H9 (cell line): ENCODE measurements around the gene CERS6. TPM values are rescaled to one million over a fixed set of nuclear protein-coding genes. Genes with fewer than 3 reads are reported as not detected.

ENCODE experiments used
- DNase-seq: peaks from one replicate; pipeline ENCODE4 v3.0.0-alpha.2; 2017
- H2AFZ ChIP-seq: one replicate; pipeline ENCODE4 v1.6.1; 2013; ENCODE audit warnings: mild to moderate bottlenecking, low read length, control low read depth, moderate library complexity
- H2AK5ac ChIP-seq: 2 replicates; pipeline ENCODE4 v1.6.1; 2013; ENCODE audit warnings: low read length, control low read depth, mixed read lengths; ENCODE audit not compliant: insufficient read length
- H2BK120ac ChIP-seq: one replicate; pipeline ENCODE4 v1.6.1; 2013; ENCODE audit warnings: low read depth, mild to moderate bottlenecking, low read length, control low read depth, inconsistent platforms; ENCODE audit not compliant: poor library complexity, severe bottlenecking
- H2BK12ac ChIP-seq: 2 replicates; pipeline ENCODE4 v1.6.1; 2013; ENCODE audit warnings: low read length, control low read depth, mixed read lengths, low read depth; ENCODE audit not compliant: insufficient read length
- H2BK15ac ChIP-seq: 2 replicates; pipeline ENCODE4 v1.6.1; 2013; ENCODE audit warnings: low read depth, low read length, control low read depth
- H2BK20ac ChIP-seq: one replicate; pipeline ENCODE4 v1.6.1; 2013; ENCODE audit warnings: low read depth, mild to moderate bottlenecking, low read length, control low read depth, inconsistent platforms; ENCODE audit not compliant: poor library complexity, severe bottlenecking
- H2BK5ac ChIP-seq: 2 replicates; pipeline ENCODE4 v1.6.1; 2013; ENCODE audit warnings: low read length, control low read depth, mixed read lengths; ENCODE audit not compliant: insufficient read length
- H3K14ac ChIP-seq: 2 replicates; pipeline ENCODE4 v1.6.1; 2013; ENCODE audit warnings: low read length, control low read depth; ENCODE audit not compliant: insufficient read depth
- H3K18ac ChIP-seq: 2 replicates; pipeline ENCODE4 v1.6.1; 2013; ENCODE audit warnings: low read depth, mild to moderate bottlenecking, mixed read lengths, low read length, control low read depth; ENCODE audit not compliant: insufficient read length
- H3K23ac ChIP-seq: 2 replicates; pipeline ENCODE4 v1.6.1; 2013; ENCODE audit warnings: low read length, control low read depth, mixed read lengths, low read depth; ENCODE audit not compliant: insufficient read length
- H3K23me2 ChIP-seq: 2 replicates; pipeline ENCODE4 v1.6.1; 2013; ENCODE audit warnings: low read depth, mild to moderate bottlenecking, mixed read lengths, low read length, control low read depth; ENCODE audit not compliant: insufficient read length, poor library complexity, severe bottlenecking
- H3K27ac ChIP-seq: 2 replicates; pipeline ENCODE4 v1.5.1; 2013; ENCODE audit warnings: low read length, control low read depth, mixed read lengths, low read depth; ENCODE audit not compliant: insufficient read length
- H3K27me3 ChIP-seq: 2 replicates; pipeline ENCODE4 v1.6.1; 2013; ENCODE audit warnings: low read length, control low read depth, inconsistent platforms; ENCODE audit not compliant: insufficient read depth
- H3K4ac ChIP-seq: 2 replicates; pipeline ENCODE4 v1.6.1; 2013; ENCODE audit warnings: low read depth, mild to moderate bottlenecking, control low read depth, inconsistent platforms, low read length, moderate library complexity
- H3K4me1 ChIP-seq: 2 replicates; pipeline ENCODE4 v1.6.1; 2013; ENCODE audit warnings: low read length, control low read depth, inconsistent platforms; ENCODE audit not compliant: insufficient read depth
- H3K4me2 ChIP-seq: 2 replicates; pipeline ENCODE4 v1.6.1; 2013; ENCODE audit warnings: low read length, control low read depth, mixed read lengths; ENCODE audit not compliant: insufficient read length, insufficient read depth
- H3K56ac ChIP-seq: 2 replicates; pipeline ENCODE4 v1.6.1; 2013; ENCODE audit warnings: low read depth, mild to moderate bottlenecking, mixed read lengths, low read length, control low read depth; ENCODE audit not compliant: insufficient read length
- H3K79me1 ChIP-seq: 2 replicates; pipeline ENCODE4 v1.6.1; 2013; ENCODE audit warnings: low read depth, mild to moderate bottlenecking, moderate library complexity, low read length, control low read depth, inconsistent platforms; ENCODE audit not compliant: insufficient read depth, poor library complexity, severe bottlenecking
- H3K79me2 ChIP-seq: 2 replicates; pipeline ENCODE4 v1.6.1; 2013; ENCODE audit warnings: low read length, control low read depth, inconsistent platforms; ENCODE audit not compliant: insufficient read depth
- H3K9ac ChIP-seq: 2 replicates; pipeline ENCODE4 v1.6.1; 2013; ENCODE audit warnings: low read length, control low read depth, mixed read lengths; ENCODE audit not compliant: insufficient read length; ENCODE audit errors: extremely low read depth
- H3K9me3 ChIP-seq: one replicate; pipeline ENCODE4 v1.6.1; 2013; ENCODE audit warnings: low read depth, low read length, inconsistent platforms; ENCODE audit not compliant: control insufficient read depth
- H3T11ph ChIP-seq: one replicate; pipeline ENCODE4 v1.6.1; 2013; ENCODE audit warnings: mild to moderate bottlenecking, low read length, control low read depth, inconsistent platforms
- H4K20me1 ChIP-seq: one replicate; pipeline ENCODE4 v1.6.1; 2013; ENCODE audit not compliant: control insufficient read depth, insufficient read length, insufficient read depth
- H4K5ac ChIP-seq: 2 replicates; pipeline ENCODE4 v1.6.1; 2013; ENCODE audit warnings: low read depth, mild to moderate bottlenecking, mixed read lengths, low read length, control low read depth; ENCODE audit not compliant: insufficient read length
- H4K8ac ChIP-seq: replicated peaks from 2 replicates; pipeline ENCODE4 v1.6.1; 2013; ENCODE audit warnings: low read length, control low read depth, mixed read lengths, low read depth; ENCODE audit not compliant: insufficient read length
- H4K91ac ChIP-seq: 2 replicates; pipeline ENCODE4 v1.6.1; 2013; ENCODE audit warnings: low read depth, mild to moderate bottlenecking, moderate library complexity, mixed read lengths, low read length, control low read depth; ENCODE audit not compliant: insufficient read length
- H3K27ac Mint-ChIP-seq, 3 experiments: 2 replicates in 2 of 3; 3 replicates in 1 of 3; pipeline ENCODE4 v1.8.0; 2020 to 2021; ENCODE audit warnings: mixed read lengths in 3 of 3, mild to moderate bottlenecking in 1 of 3, moderate library complexity in 1 of 3
- H3K27me3 Mint-ChIP-seq: 2 replicates; pipeline ENCODE4 v1.8.0; 2021; ENCODE audit warnings: low read depth, mild to moderate bottlenecking, moderate library complexity, mixed read lengths
- H3K36me3 Mint-ChIP-seq, 3 experiments: 2 replicates in 2 of 3; 3 replicates in 1 of 3; pipeline ENCODE4 v1.8.0; 2020 to 2021; ENCODE audit warnings: low read depth in 3 of 3, mixed read lengths in 3 of 3; ENCODE audit not compliant: insufficient read depth in 1 of 3
- H3K4me1 Mint-ChIP-seq, 2 experiments: 2 replicates each; pipeline ENCODE4 v1.8.0; 2020; ENCODE audit warnings: mixed read lengths in 2 of 2
- H3K4me3 Mint-ChIP-seq, 2 experiments: 2 replicates in 1 of 2; 3 replicates in 1 of 2; pipeline ENCODE4 v1.8.0; 2020 to 2021; ENCODE audit warnings: mild to moderate bottlenecking in 2 of 2, mixed read lengths in 2 of 2, moderate library complexity in 1 of 2
- H3K9me3 Mint-ChIP-seq, 2 experiments: 2 replicates in 1 of 2; 3 replicates in 1 of 2; pipeline ENCODE4 v1.8.0; 2020; ENCODE audit warnings: mild to moderate bottlenecking in 2 of 2, mixed read lengths in 2 of 2, moderate library complexity in 1 of 2
- CTCF ChIP-seq: fragments of 200-600 bp; sonication (generic); conservative IDR thresholded peaks from 3 replicates; pipeline ENCODE4 v1.8.0; 2021; ENCODE audit warnings: antibody characterized with exemption, mild to moderate bottlenecking
- WGBS: extraction: QIAGEN DNeasy Blood & Tissue Kit; methylation state at CpG from one replicate; pipeline ENCODE4 v1.1.7; 2013; ENCODE audit warnings: missing lambda C conversion rate, low lambda C conversion rate, mixed read lengths; ENCODE audit not compliant: insufficient read length; ENCODE audit errors: extremely low coverage; 5-methylcytosine and 5-hydroxymethylcytosine counted together
- total RNA-seq: library from RNA; stranded (reverse); gene quantifications from 2 replicates; pipeline ENCODE4 v1.2.1, GENCODE V29; 2021

Gene CERS6
- total RNA-seq, 1 experiment from 2014 or later, result 17.7 TPM

GRCh38 chr2:168645696-168646338, 189.7 kb downstream of the CERS6 start:
- no peak overlapping the region for H3T11ph ChIP-seq
- no peak overlapping the region for H3K4me3 Mint-ChIP-seq

More at GRCh38 chr2:168645696-168646338, 189.7 kb downstream of the CERS6 start:
- no peak overlapping the region for H2AFZ ChIP-seq
- no peak overlapping the region for H3K27ac Mint-ChIP-seq
- no peak for DNase-seq
- no peaks in the 10 kb centered on the region for H3K23me2 ChIP-seq
- H4K91ac ChIP-seq, result no peak overlapping the region
- no peak overlapping the region for H2BK120ac ChIP-seq
- no peak overlapping the region for H3K23ac ChIP-seq
- H3K79me2 ChIP-seq, result no peaks in the 10 kb centered on the region; the same call in 1 of the 2 replicates
- H2BK12ac ChIP-seq, result no peak overlapping the region
- no peaks in the 10 kb centered on the region; a peak in 2 of 5 replicates for H3K9me3 Mint-ChIP-seq
- H3K27me3 ChIP-seq, result no peaks in the 10 kb centered on the region
- TF ChIP-seq CTCF, result no peak
- peaks cover 16 to 22% of the 10 kb centered on the region in 2 experiments for H3K4me1 Mint-ChIP-seq
- H3K18ac ChIP-seq, result no peak overlapping the region
- no CpG with 5 or more reads among the region's 2 CpGs for WGBS
- no peak overlapping the region for H3K27ac ChIP-seq
- no peaks in the 10 kb centered on the region for H3K79me1 ChIP-seq
- H3K4me1 ChIP-seq, result no peaks in the 10 kb centered on the region; the same call in 1 of the 2 replicates
- no peak overlapping the region for H2BK5ac ChIP-seq
- no peak overlapping the region for H3K9ac ChIP-seq
- H3K4me2 ChIP-seq, result no peak overlapping the region
- H3K36me3 Mint-ChIP-seq, result peaks cover 0 to 3% (median 1%) of the 10 kb centered on the region in 3 experiments; a peak in 3 of 7 replicates
- no peaks in the 10 kb centered on the region for H4K20me1 ChIP-seq
- H3K56ac ChIP-seq, result no peak overlapping the region
- no peak overlapping the region for H3K4ac ChIP-seq
- H2BK20ac ChIP-seq, result no peak overlapping the region
- H4K8ac ChIP-seq, result no peak overlapping the region
- H3K14ac ChIP-seq, result no peak overlapping the region
- no peaks in the 10 kb centered on the region for H3K27me3 Mint-ChIP-seq
- no peak overlapping the region for H4K5ac ChIP-seq
- H2AK5ac ChIP-seq, result no peak overlapping the region
- no peaks in the 10 kb centered on the region for H3K9me3 ChIP-seq
- no peak overlapping the region for H2BK15ac ChIP-seq
